GM12872 (cell line): ENCODE measurements around the gene PLA2G2F.

Source experiments
- TF ChIP-seq, protein P1 (sequence below): IDR thresholded peaks from 3 replicates; pipeline ENCODE4 v1.5.1; 2011; ENCODE audit warnings: low read depth, mild to moderate bottlenecking, low read length, moderate library complexity; ENCODE audit not compliant: insufficient read depth

The PLA2G2F gene

DNA sequence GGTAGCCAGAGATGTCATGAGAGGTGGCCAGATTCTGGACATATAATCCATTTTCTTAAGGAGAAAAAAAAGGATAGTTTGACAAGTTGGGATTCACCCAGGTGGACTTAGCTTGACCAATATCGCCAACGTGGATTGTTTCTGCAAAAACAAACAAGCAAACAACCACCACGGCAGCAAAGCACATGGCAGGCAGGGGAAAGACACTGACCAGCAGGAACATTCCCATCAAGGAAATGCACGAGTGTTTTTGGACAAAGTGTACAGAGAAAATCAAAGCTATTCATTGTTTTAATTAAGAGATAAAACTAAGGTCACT lies 56.3 kb downstream of the PLA2G2F start:
- TF ChIP-seq, protein P1, sequence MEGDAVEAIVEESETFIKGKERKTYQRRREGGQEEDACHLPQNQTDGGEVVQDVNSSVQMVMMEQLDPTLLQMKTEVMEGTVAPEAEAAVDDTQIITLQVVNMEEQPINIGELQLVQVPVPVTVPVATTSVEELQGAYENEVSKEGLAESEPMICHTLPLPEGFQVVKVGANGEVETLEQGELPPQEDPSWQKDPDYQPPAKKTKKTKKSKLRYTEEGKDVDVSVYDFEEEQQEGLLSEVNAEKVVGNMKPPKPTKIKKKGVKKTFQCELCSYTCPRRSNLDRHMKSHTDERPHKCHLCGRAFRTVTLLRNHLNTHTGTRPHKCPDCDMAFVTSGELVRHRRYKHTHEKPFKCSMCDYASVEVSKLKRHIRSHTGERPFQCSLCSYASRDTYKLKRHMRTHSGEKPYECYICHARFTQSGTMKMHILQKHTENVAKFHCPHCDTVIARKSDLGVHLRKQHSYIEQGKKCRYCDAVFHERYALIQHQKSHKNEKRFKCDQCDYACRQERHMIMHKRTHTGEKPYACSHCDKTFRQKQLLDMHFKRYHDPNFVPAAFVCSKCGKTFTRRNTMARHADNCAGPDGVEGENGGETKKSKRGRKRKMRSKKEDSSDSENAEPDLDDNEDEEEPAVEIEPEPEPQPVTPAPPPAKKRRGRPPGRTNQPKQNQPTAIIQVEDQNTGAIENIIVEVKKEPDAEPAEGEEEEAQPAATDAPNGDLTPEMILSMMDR: no peak

DNA sequence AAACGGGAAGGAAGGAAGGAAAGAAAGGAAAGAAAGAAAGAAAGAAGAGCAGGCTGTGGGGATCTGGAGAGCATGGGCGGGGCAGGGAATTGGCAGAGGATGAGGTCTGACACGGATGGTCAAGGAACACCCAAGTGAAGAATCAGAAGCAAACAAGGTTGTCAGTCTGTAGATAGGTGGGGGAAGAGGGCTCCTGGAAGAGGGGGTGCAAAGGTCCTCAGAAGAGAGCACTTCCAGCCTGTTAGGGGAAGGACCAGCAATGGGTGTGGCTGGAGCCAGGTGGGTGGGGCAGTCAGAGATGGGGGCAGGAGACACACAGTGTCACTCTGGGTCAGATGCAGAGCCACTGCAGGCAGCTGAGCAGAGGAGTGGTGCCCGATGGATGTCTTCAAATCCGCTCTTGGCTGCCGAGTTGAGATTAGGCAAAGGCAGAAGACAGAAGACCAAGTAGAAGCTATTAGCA lies 58.2 kb downstream of the PLA2G2F start:
- TF ChIP-seq, protein P1: no peak

DNA sequence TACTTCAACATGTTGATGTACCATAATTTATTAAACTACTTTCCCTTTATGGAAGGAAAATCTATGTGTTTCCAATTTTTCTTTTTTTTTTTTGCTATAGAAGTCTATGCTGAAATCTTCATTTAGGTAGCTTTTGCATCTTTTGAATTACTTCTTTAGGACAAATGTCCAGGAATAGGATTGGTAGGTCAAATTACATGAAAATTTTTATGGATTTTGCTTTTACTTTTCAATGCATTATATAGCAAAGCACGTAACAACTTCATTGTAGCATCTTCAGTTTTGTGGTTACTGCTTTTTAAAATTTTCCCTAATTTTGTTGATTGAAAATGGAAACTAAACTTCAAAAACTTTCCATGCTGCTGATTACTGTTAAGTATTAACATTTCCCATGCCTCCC lies 59.2 kb downstream of the PLA2G2F start:
- TF ChIP-seq, protein P1: no peak

DNA sequence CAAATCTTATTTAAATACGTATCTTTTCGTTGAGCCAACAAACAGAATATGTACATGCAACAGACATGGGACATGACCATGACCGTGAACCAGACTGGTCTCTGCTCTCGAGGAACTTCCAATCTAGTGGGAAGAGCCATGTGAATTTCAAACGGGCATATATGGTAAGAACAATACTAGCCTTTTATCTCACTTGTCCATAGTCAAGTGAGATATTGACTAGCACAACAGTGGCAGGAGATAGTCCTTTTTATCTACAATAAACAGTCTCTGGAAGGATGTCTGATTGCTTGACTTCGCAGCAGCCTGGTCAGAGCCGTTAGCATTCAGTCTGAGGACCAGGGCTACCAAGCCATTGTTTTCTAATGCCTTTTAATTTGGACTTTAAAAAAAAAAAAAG lies 59.8 kb downstream of the PLA2G2F start:
- TF ChIP-seq, protein P1: no peak

DNA sequence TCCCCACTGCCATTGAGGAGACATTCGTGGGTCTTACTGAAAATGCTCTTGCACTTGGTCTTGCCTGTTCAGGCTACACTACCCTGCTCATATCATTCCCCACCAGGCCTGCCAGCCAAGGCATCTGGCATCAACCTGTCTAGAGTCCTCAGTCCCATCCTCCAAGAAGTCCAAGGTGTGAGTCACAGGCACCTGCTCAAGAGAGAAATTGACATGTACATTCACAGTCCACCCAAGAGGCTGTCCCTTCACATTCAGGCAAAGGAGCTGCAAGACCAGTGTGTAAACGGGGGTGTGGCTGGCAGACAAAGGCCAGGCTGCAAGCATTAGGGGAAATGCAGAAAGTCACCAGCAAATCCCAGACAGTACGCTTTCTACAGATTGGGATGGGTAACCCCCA lies 60.3 kb downstream of the PLA2G2F start:
- TF ChIP-seq, protein P1: no peak

DNA sequence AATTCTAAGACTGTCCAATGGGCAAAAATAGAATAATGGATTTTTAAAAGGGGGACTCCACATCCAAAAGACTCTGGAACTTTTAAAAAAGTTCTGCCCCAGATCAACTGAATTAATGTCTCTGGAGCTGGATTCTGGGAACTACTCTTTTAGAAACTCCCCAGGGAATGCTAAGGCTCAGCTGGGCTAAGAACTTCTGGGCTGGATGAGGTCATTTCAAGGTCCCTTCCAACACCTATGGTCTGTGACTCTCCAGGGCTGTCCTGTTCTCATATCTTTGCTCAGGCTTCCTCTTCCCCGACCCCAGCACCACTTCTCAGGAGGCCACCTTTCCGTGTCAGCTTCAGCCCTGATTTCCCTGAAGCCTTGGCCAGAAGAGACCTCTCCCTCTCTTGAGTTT lies 60.7 kb downstream of the PLA2G2F start:
- TF ChIP-seq, protein P1: no peak
